GM18909 (cell line): ENCODE results near the gene COL20A1.
"Not testable (repeated sequence)": the region's sequence is repeated elsewhere in the genome, so short reads cannot be mapped to it uniquely, and the experiment has no call there.

Experiments used
- ATAC-seq: cut with Tn5 transposase; IDR thresholded peaks from one replicate; pipeline ENCODE4 v1.9.1; 2021; ENCODE audit warnings: mild to moderate bottlenecking; ENCODE audit not compliant: unreplicated experiment, poor library complexity

The COL20A1 gene

GRCh38 chr20:63367446-63368055, 74.6 kb downstream of the COL20A1 start:
- no peak for ATAC-seq

GRCh38 chr20:63368151-63368550, 75.2 kb downstream of the COL20A1 start:
- ATAC-seq = no peak

- ATAC-seq = no peak
Measured at GRCh38 chr20:63369024-63369530, 76.1 kb downstream of the COL20A1 start.

DNA sequence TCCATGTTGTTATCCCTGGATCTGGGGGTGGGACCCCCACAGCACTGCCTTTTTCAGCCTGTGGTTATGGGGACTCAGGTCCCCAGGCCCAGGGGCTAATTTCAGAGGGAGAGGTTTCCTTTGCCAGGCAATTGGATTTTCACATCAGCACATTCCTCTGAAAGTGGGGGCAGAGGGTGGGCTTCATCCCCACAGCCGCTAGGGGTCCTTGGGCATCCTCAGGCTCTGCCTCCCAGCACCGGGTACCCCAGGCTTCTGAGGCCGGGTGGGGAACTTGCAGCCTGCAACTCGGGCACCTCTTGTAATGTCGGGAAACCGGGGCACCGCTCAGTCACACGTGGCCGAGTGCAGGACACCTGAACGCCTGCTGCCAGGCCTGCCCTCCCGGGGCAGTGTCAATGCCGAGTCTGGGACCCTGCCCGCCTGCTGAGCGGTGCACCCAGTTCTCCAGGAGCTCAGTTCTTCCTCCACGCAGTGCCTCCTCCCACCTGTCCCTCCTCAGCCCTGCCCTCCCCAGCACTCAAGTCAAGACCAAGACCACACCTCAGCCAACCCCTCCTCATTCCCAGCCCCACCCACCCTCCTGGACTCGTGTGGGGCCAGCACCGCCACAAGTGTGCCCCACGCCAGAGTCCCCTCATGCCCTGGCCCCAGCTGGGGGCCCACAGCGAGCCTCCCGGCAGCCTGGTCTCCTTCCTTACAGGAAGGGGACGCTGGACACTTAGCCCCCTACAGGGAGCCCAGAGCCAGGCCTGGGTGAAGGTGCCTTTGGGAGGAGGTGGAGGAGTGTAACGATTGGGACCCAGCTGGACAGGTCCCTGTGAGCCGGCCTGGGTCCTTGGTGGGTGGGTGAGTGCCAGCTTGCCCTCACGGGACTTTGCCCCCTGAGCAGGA, 77.0 kb downstream of the COL20A1 start:
- no peak for ATAC-seq

GRCh38 chr20:63370618-63371187, 77.7 kb downstream of the COL20A1 start:
- no peak for ATAC-seq

DNA sequence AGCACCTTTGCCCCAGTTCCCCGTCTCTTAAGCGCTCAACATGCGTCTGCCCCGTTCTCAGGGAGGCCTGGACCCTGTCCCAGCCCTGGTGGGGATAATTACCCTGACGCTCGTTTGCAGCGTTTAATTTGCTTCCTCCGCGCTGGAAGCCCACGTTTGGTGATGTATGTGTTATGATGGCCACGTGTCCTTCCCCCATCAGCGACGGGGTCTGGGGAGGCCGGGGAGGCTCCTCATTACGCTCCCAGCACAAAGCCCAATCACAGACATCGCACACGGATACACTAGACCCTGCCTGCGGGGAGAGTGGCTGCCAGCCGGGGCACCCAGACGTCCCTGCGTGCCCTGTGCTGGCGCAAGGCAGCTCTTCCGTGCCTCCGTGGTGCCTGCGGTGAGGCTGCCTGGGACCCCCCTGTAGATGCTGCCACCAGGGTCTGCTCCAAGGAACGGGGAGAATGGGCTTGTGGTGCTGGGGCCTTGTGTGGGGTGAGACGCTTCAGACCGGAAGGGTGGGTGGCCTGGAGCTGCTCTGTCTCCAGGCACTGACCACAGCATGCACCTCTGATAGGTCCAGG, 78.4 kb downstream of the COL20A1 start:
- ATAC-seq = no peak

DNA sequence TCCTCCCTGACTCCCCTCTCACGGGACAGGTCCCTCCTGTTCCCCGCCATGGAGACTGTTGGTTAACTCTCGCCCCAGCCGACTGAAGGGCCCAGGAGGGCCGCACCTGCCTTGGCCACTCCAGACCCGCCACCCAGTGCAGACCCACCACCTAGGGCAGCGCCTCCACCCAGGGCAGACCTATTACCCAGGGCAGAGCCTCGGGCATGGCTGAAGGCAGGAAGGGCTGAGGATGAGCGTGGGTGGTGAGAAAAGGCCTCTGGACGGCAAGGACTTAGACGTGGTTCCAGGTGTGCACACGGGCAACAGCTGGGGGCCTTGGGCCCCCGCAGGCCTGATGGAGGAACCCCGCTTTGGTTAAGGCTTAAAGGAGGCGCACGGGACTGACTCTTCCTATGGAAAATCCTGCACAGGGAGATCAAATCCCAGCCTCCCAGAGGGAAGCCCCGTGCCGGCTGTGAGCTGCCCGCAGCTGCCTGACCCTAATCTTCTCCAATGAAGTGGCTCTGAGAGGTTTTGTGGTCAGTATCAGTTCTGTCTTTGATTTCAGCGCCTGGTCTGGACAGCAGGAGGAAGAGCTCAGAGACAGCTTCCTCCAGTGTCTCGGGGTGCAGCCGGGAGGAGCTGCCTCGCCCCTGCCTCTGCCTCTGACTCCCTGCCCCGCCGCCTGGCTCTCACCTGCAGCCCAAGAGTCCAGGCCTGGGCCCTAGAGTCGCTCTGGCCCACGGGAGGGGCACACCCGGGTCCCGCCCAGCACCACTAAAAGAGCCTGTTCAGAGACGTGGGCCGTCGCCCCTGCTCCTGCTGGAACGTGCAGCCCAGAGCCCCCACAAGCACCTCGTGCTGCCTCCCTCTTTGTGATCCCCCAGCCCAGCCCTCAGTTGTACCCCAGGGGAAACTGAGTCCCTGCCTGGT, 80.2 kb downstream of the COL20A1 start:
- no peak for ATAC-seq

DNA sequence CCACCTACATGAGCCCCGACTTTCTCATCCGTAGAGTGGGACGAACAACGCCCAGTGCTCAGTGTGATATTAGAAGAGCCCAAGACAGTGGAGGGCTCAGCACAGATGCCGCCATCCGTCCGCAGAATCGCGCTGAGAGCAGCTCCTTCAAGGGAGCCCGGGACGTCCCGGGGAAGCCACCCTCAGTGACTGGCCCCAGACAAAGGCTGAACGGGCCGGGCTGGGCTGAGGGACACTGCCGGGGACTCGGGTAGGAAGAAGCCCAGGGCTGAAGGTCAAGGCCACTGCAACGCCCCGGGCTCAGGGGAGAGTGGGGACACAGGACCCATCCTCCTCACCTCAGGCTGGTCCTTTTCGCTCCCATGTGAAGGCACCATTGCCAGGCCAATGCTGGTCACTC, 81.0 kb downstream of the COL20A1 start:
- no peak for ATAC-seq

DNA sequence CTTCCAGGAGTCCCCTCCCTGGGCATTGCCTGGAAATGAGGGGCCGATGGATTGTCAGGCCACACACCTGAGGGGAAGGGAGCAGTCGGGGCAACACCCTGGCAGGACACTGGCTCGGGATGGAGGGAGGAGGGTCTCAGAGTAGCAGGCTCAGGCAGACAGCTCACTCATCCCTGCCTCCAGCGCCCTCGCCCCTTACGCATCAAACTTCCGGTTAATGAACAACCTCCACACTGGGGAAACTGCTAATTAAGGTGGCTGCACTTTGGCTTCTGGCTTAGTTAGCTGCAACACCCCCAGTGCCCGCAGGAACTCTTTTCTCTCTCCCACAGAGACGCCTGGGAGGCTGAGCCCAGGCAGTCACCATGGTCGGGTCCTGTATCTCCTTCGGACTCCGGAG, 81.5 kb downstream of the COL20A1 start:
- ATAC-seq = no peak

- ATAC-seq = no peak
Measured at GRCh38 chr20:63375438-63375837, 82.5 kb downstream of the COL20A1 start.

DNA sequence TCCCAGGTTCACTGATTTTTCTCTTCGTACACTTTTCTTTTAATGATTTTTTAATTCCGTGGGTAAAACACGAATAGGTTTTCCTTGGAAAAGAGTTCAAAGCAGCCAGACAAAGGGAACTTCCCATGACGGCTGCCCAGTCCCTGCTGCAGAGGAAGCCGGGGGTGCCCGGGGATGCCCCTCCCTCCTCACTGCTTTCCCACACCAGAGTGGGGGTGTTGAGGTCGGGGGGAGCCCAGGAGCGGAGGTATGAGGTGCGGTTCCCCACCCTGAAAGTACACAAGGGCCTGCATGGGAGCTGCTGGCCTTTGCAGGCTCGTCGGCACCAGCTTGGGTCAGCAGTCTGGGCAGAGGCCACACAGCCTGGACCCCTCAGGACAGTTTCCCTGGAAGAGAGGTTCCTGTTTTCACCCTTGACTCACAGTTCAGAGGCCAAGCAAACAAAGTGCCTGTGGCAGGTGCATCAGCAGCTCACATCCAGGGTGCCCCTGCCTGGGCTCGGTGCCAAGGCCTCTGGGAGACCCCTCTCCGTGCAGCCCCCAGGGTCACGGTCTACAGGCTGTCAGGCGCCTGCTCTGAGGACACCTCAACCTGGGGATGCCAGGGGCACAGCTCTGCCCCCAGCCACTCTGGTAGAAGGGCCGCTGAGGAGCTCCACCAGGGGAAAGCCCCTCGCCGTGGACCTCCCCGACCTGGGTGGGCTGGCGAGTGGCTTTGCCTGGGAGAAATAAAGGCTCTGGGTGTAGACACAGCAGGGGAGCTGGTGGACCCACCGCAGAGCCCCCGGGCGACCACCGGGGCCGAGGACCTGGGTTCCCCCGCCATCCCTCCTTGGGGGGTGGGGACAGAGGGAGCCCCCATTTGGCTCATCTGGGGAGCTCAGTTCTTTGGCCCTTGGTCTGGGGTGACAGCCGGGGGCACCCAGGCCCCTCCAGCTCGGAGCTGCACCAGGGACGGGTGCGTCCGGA, 83.6 kb downstream of the COL20A1 start:
- ATAC-seq = no peak

DNA sequence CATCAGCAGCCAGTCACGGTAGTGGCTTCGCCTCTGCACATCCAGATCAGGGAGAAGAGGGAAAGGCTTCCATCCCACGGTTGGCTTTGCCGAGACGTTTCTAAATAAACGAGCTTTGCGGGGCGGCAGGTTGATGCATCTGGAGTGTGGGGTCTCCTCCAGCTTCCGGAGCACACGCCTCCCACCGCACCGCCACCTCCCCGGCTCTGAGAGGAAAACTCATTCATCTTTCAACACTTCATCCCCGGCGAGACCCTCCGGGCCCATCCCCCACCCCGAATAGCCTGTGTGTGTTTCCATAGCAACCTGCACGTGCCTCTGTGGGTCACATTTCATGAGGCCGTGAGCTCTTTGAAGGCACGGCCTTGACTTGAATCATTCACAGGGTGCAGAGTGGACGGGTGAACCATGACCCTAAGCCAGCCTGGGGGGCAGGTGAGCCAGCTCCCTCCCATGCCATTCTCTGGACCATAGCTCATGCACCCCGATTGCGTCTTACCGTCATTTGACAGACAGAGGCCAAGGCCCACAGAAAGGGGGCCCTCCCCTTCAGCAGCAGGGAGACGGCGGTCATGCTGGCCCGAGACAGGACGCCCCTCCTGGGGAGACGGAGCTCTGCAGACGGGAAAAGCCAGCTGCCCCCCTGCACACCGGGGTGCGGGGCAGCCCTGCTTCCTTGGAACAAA, 84.4 kb downstream of the COL20A1 start:
- ATAC-seq = no peak

DNA sequence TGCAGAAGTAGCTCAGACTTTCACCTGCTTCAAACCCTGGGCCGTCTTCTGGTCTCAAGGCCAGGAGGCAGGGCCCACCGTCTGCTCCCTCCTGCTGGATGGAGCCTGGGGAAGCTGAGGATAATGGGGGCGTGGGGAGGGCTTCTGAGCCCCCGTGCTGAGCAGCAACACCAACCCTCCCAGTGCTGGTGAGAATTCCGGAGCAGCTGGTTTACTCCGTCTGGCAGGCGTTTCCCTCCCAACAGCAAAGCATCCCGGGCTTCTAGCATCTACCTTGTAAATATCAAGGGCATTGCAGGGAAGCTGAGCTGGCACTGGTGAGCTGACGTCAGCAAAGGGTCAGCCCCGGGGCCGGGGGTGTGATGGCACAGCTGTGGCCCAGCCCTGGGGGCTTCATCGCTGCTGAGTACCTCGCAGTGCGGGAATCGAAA, 85.0 kb downstream of the COL20A1 start:
- ATAC-seq = no peak

GRCh38 chr20:63378626-63379025, 85.6 kb downstream of the COL20A1 start:
- no peak for ATAC-seq

DNA sequence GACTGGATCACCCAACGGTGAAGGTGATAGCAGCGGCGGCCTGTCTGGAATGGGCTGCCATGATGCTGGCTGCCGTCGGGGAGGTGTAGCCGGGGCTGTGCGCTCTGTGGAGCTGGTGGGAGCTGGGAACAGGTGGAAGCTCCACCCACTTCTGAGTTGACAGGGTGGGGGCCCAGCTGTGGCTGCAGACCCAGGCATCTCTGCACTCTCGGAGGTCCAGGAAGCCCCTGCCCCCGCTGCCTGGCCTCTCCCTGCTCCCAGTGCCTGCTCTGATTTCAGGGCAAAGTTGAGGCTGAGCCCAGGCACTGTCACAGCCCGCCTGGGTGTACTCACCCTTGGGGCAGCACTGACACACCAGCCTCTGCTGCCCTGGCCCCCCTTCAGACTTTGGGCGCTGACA, 86.3 kb downstream of the COL20A1 start:
- no peak for ATAC-seq

- ATAC-seq = not testable (repeated sequence)
Measured at GRCh38 chr20:63379872-63380271, 86.9 kb downstream of the COL20A1 start.

GRCh38 chr20:63380346-63380870, 87.4 kb downstream of the COL20A1 start:
- ATAC-seq = no peak
